ENCODE data around the gene NUP133. TPM values are rescaled to one million over a fixed set of nuclear protein-coding genes. Genes with fewer than 3 reads are reported as not detected.

Gene NUP133
- total and polyA plus RNA-seq, 2 donors (not counting 3 experiments of a cell fraction or from before 2014, with no cell fraction given), result 13.4 to 43.2 TPM

DNA sequence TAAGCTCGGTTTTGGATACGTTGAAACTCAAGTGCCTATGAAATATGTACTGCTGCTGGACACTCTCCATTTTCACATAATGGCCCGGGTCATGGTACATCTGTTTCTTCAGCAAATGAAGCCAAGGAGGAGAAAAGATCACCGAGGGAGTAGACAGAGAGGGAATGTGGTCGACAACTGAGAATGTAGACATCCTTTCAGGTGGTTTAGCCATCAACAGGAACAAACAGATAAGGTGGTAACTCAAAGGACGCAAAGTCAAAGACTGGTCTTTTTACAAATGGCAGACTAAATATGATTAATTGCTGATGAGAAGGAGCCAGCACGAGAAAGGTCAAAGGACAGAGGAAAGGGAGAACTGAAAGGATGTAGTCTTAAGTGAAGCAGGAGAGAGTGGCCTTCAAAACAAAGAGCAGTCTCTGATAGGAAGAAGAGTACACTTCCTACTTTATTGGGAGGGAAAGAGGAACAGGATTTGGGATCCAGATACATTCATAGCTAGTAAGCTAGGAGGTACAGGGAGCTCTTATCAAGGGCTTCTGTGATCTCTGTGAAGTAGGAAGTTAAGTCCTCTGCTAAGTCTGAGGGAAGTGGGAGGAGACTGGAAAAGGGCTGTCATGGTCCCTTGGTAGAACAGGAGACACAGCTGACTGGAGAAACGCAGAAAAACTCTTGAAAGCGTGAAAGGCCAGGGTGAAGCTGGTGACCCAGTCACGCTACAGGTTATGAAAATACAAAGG, 28.3 kb downstream of the NUP133 start:
- FAIRE-seq, result no peak
- Histone ChIP-seq H3K4me1 (ENCODE audit: control insufficient read depth, extremely low read depth, insufficient read depth, low read length) (no peaks in the 10 kb centered on the region), H4K20me1 (replicated peaks; ENCODE audit: control insufficient read depth, extremely low read depth, insufficient read depth, low read length) (no peaks in the 10 kb centered on the region), H3K79me2 (ENCODE audit: control insufficient read depth, insufficient read depth, low read length) (no peaks in the 10 kb centered on the region), H3K9me1 (replicated peaks; ENCODE audit: control insufficient read depth, extremely low read depth, insufficient read depth, low read length) (no peaks in the 10 kb centered on the region), H3K27me3 (ENCODE audit: control insufficient read depth in 2 of 2, insufficient read depth in 2 of 2, low read length in 2 of 2) (no peaks in the 10 kb centered on the region), H3K36me3 (ENCODE audit: control insufficient read depth in 2 of 2, extremely low read depth in 1 of 2, insufficient read depth in 2 of 2, low read length in 2 of 2) (peaks cover 11 to 13% of the 10 kb centered on the region in 2 experiments), H3K4me2 (ENCODE audit: insufficient read depth, low read length) (no peak overlapping the region), H3K4me3 (replicated peaks in 1 of 3; ENCODE audit: insufficient read depth in 1 of 3, low read depth in 1 of 3, low read length in 3 of 3) (no peak overlapping the region), H3K9ac (replicated peaks; ENCODE audit: extremely low read depth, insufficient read depth, low read length) (no peak overlapping the region), H3K9me3 (replicated peaks; ENCODE audit: control insufficient read depth, insufficient read depth, low read length) (no peaks in the 10 kb centered on the region), H2AFZ (ENCODE audit: low read depth, low read length) (no peak overlapping the region), H3K27ac (ENCODE audit: insufficient read depth, low read depth, low read length) (no peak overlapping the region)
- ChIA-PET CTCF (interaction anchor here (1.6 to 8.2 kb wide), 2 partner anchors 221 to 815 kb away, joined by 6 to 295 read pairs; no protein-coding TSS in a partner anchor), POLR2A (no interaction called here)
- no peak for TF ChIP-seq GATA2 (IDR thresholded peaks at IDR 0.05; ENCODE audit: insufficient read depth, insufficient read length, low read depth, low read length)
- DNase-seq (ENCODE audit: low read depth, low spot score), result no peak
- no TSS peak for BruUV-seq (replicated peaks)
- dilution Hi-C loops (cut with MboI; ENCODE audit: extremely low pct_ligation_motif_present, low sequenced_read_pairs), result no loop called here
- intact Hi-C loops (cut with micrococcal nuclease), result no loop called here

DNA sequence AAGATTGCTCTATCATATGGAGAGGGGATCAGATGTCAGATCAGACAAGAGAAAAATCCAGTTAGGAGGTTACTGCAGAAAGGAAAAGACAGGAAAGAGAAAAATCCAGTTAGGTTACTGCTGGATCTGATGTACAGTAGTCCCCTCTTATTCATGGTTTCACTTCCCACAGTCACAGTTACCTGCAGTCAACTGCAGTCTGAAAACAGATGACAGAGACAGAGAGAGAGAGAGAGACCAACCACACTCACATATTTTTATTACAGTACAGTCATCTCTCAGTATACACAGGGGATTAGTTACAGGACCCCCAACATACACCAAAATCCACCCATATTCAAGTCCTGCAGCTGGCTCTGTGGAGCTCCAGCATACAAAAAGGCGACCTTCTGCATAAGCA, 29.3 kb downstream of the NUP133 start:
- Histone ChIP-seq H3K4me3 (replicated peaks in 1 of 3; ENCODE audit: insufficient read depth in 1 of 3, low read depth in 1 of 3, low read length in 3 of 3) (no peak overlapping the region), H3K4me1 (ENCODE audit: control insufficient read depth, extremely low read depth, insufficient read depth, low read length) (no peaks in the 10 kb centered on the region), H3K4me2 (ENCODE audit: insufficient read depth, low read length) (no peak overlapping the region), H2AFZ (ENCODE audit: low read depth, low read length) (no peak overlapping the region), H3K9me3 (replicated peaks; ENCODE audit: control insufficient read depth, insufficient read depth, low read length) (no peaks in the 10 kb centered on the region), H3K27ac (ENCODE audit: insufficient read depth, low read depth, low read length) (no peak overlapping the region), H3K9me1 (replicated peaks; ENCODE audit: control insufficient read depth, extremely low read depth, insufficient read depth, low read length) (no peaks in the 10 kb centered on the region), H3K27me3 (ENCODE audit: control insufficient read depth in 2 of 2, insufficient read depth in 2 of 2, low read length in 2 of 2) (no peaks in the 10 kb centered on the region), H4K20me1 (replicated peaks; ENCODE audit: control insufficient read depth, extremely low read depth, insufficient read depth, low read length) (no peaks in the 10 kb centered on the region), H3K79me2 (ENCODE audit: control insufficient read depth, insufficient read depth, low read length) (no peaks in the 10 kb centered on the region), H3K9ac (replicated peaks; ENCODE audit: extremely low read depth, insufficient read depth, low read length) (no peak overlapping the region), H3K36me3 (ENCODE audit: control insufficient read depth in 2 of 2, extremely low read depth in 1 of 2, insufficient read depth in 2 of 2, low read length in 2 of 2) (peaks cover 14 to 19% of the 10 kb centered on the region in 2 experiments)
- dilution Hi-C loops (cut with MboI; ENCODE audit: extremely low pct_ligation_motif_present, low sequenced_read_pairs), result no loop called here
- ChIA-PET CTCF (interaction anchor here (1.6 to 8.2 kb wide), 2 partner anchors 220 to 814 kb away, joined by 6 to 295 read pairs; no protein-coding TSS in a partner anchor), POLR2A (no interaction called here)
- FAIRE-seq (no peak), DNase-seq (ENCODE audit: low read depth, low spot score) (no peak)
- intact Hi-C loops (cut with micrococcal nuclease), result no loop called here
- TF ChIP-seq JUN (IDR thresholded peaks at IDR 0.05; ENCODE audit: borderline replicate concordance, insufficient read depth, insufficient read length, low read depth), result no peak
- TF ChIP-seq GATA2 (IDR thresholded peaks at IDR 0.05; ENCODE audit: insufficient read depth, insufficient read length, low read depth, low read length), result no peak
- no peak for TF ChIP-seq EZH2 (IDR thresholded peaks at IDR 0.05; ENCODE audit: borderline replicate concordance, low read depth, low read length, severe bottlenecking)
- no peak for TF ChIP-seq POLR2A (IDR thresholded peaks at IDR 0.05; ENCODE audit: low read depth, low read length)
- TF ChIP-seq, protein P1, sequence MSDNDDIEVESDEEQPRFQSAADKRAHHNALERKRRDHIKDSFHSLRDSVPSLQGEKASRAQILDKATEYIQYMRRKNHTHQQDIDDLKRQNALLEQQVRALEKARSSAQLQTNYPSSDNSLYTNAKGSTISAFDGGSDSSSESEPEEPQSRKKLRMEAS (IDR thresholded peaks at IDR 0.05; ENCODE audit: insufficient read depth, insufficient read length), result no peak
- TF ChIP-seq FOS (IDR thresholded peaks at IDR 0.05; ENCODE audit: borderline replicate concordance, insufficient read depth, low read length), result no peak
- no peak for TF ChIP-seq POLR2AphosphoS5 (IDR thresholded peaks at IDR 0.05; ENCODE audit: insufficient read depth, low read depth, low read length)
- TF ChIP-seq, protein P2, sequence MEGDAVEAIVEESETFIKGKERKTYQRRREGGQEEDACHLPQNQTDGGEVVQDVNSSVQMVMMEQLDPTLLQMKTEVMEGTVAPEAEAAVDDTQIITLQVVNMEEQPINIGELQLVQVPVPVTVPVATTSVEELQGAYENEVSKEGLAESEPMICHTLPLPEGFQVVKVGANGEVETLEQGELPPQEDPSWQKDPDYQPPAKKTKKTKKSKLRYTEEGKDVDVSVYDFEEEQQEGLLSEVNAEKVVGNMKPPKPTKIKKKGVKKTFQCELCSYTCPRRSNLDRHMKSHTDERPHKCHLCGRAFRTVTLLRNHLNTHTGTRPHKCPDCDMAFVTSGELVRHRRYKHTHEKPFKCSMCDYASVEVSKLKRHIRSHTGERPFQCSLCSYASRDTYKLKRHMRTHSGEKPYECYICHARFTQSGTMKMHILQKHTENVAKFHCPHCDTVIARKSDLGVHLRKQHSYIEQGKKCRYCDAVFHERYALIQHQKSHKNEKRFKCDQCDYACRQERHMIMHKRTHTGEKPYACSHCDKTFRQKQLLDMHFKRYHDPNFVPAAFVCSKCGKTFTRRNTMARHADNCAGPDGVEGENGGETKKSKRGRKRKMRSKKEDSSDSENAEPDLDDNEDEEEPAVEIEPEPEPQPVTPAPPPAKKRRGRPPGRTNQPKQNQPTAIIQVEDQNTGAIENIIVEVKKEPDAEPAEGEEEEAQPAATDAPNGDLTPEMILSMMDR (IDR thresholded peaks at IDR 0.05; ENCODE audit: extremely low read depth in 1 of 2, insufficient read depth in 1 of 2, low read depth in 1 of 2, low read length in 2 of 2), result no peak
- no peak for TF ChIP-seq MYC (IDR thresholded peaks at IDR 0.05; ENCODE audit: low read depth, low read length)
- BruUV-seq (replicated peaks), result no TSS peak

Data from endothelial cell of umbilical vein (primary cell).